GM03348 (cell line): ENCODE results near the gene CPT1A.

ENCODE experiments used
- DNase-seq: peaks from one replicate; pipeline ENCODE4 v3.0.0; 2012; ENCODE audit warnings: low spot score

Gene CPT1A

DNA sequence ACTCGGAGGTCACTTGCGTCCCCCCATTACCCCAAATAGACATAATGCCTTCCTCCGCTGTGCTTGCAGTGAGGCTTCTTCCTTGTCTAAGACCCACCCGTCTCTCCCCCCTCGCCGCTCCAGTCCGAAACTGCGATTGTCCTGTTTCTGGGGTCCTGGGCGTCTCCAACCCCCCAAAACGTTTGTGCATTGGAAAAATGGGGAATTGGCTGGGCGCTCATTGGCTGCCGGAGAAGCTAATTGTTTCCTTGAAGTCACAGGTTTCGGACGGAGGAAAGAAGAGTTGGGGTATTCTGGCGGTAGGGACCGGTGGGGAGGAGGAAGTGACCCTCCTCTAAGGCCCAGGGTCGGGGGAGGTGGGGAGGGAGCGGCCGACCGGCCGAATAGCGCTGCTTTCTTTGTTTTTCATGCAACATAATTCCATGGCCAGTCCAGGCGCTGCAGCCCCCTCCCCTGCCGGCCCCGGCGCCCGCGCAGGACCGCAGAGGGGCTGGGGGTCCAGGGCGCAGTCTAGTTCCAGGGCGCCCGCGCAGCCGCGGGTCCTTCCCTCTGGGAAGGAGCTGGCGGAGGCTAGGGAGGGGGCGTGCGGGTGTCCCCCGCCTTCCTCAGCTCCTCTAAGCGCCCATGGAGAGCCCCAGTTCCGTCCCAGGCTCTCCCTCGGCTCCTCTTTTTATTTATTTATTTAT lies 12.7 kb upstream of the CPT1A start:
- no peak for DNase-seq

- no peak for DNase-seq
Measured at GRCh38 chr11:68852628-68853027, 10.9 kb upstream of the CPT1A start.

DNA sequence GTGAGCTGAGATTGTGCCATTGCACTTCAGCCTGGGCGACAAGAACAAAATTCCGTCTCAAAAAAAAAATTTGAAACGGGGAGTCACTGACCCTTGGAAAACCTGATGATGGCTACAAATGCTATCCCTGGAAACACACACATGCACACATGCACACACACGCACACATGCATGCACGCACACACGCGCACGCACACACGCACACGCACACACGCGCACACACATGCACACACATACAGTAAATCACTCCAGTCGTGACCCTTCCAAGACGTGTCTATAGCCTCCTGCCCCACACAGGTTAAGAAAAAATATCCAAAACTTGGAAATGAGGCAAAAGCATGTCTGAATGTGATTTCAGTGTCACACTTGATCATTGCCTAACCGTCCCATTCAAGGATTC lies 6.7 kb upstream of the CPT1A start:
- no peak for DNase-seq

DNA sequence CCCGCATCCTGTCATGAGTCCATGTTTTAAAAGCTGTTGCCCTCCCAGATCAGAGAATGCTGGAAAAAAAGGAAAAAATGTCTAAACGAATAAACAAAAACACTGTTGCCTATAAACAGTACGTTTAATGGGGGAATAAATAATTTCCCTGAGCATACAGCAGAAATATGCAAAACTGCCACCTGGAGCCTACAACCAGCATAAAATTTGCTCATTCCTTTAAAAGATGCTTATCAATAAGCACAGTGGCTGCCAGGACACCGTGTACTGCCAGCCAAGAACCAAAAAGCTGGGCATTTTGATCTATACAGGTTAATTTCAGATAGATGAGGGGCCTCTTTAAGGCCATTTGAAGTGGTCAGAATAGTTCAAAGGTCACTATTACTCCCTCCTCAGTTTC lies 5.7 kb upstream of the CPT1A start:
- DNase-seq = no peak

GRCh38 chr11:68845351-68846002 lies 3.8 kb upstream of the CPT1A start:
- DNase-seq = no peak

GRCh38 chr11:68844801-68845200 lies 3.1 kb upstream of the CPT1A start:
- DNase-seq = no peak

DNA sequence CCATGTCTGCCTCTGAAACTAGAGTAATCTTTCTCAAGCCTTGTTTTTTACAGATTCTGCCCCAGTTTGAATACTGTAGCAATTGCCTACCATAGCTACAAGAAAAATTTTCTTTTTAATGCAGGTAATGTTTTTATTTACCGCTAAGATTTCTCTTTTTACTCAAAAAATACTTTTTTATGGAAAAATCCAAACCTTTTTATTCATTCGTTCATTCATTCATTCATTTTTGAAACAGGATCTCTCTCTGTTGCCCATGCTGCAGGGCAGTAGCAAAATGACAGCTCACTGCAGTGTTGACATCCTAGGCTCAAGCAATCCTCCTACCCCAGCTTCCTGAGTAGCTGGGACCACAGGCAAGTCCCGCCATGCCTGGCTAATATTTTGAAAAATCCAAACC lies 2.7 kb upstream of the CPT1A start:
- DNase-seq = no peak

GRCh38 chr11:68843703-68844312 lies 2.1 kb upstream of the CPT1A start:
- DNase-seq = no peak

GRCh38 chr11:68843052-68843561 lies 1.4 kb upstream of the CPT1A start:
- peak; percentile 38 for DNase-seq

GRCh38 chr11:68842427-68843051 lies 823 bp upstream of the CPT1A start:
- no peak for DNase-seq

- peak; percentile 76 for DNase-seq
Measured at GRCh38 chr11:68840661-68841653, 759 bp downstream of the CPT1A start.

DNA sequence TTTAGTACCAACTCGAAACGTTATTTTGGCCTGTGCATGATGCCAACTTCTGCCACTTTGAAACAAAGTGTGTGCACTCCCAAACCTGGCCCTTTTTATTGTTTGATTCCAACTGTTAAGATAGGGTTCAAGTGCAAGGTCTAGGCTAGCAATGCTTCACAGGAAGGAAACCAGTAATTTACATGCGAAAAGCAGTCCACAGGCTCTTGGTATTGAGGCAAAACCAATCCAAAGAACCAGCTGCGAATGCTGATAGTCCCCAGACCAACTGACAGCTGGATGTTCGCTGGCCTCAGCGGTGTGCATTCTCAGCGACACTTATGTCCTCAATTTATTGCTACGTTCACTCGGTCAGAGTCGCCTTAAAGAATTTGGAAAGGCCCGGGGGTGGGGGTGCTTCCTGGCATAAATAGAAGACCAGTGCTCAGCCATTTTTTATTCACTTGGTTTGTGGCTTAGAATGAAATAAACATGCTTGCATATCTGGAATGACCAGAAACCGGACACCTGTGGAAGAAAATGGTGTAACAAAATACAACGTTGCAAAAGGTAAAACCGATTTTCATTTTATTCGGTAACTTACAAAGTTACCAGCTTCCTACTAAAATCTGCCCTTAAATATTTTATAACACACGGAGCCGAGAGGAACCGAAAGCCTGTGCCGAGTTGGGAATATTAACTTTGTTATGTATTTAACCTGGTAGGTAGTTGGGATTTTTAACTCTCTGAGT lies 1.6 kb downstream of the CPT1A start:
- no peak for DNase-seq

- DNase-seq = peak; percentile 98
Measured at GRCh38 chr11:68839054-68839865, 2.5 kb downstream of the CPT1A start.

- no peak for DNase-seq
Measured at GRCh38 chr11:68838572-68838964, 3.1 kb downstream of the CPT1A start.

- no peak for DNase-seq
Measured at GRCh38 chr11:68837583-68838571, 3.8 kb downstream of the CPT1A start.

DNA sequence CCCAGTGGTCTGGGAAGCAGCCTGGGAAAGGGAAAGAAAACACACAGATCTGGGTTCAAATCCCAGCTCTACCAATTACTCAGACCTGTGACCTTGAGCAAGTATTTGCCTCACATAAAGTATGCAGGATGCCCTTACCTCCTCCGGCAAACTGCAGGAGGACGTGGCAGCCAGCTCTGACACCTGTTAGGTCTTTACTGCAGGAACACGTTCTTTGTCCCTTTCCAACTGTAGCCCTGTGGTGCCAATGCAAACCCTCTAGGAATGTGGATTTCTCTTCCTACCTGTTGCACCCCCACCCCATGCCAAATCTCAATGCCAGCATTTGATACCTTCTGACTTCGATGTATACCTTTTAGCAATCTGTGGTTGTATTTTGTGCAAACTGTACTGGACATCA lies 6.0 kb downstream of the CPT1A start:
- DNase-seq = no peak

DNA sequence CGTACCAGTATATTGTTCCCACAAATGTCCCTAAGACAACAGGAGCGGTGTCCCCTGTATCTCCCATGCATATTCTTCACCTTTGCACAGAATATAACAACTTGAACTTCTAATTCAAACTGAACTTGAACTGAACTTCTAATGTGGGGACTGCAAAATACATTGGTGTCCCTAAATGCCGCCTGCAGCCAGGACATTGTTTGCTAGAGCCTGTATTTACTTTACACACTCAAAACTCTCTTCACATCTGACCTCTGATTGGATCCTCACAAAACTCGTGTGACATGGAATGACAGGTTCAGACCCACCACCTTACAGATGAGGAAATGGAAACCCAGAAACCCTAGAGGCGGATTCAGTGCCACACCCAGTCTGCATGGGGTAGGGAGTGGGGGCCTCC lies 6.4 kb downstream of the CPT1A start:
- no peak for DNase-seq

GRCh38 chr11:68832476-68833181 lies 9.1 kb downstream of the CPT1A start:
- peak; percentile 48 for DNase-seq
